ENCODE data around the gene FXYD1.
"Not testable (repeated sequence)": the region's sequence is repeated elsewhere in the genome, so short reads cannot be mapped to it uniquely, and the experiment has no call there.

FXYD1 gene

GRCh38 chr19:35144259-35144599 is 5.6 kb downstream of the FXYD1 start:
- no peak for DNase-seq

GRCh38 chr19:35144600-35145436 is 6.2 kb downstream of the FXYD1 start:
- DNase-seq, result no peak

GRCh38 chr19:35146746-35147459 is 8.3 kb downstream of the FXYD1 start:
- no peak for DNase-seq

GRCh38 chr19:35149463-35149862 is 10.8 kb downstream of the FXYD1 start:
- DNase-seq, result no peak

GRCh38 chr19:35150445-35150844 is 11.8 kb downstream of the FXYD1 start:
- DNase-seq, result no peak

- DNase-seq, result no peak
These were observed 12.8 kb downstream of the FXYD1 start for GRCh38 chr19:35151273-35152065.

- DNase-seq, result not testable (repeated sequence)
These were observed 14.5 kb downstream of the FXYD1 start for GRCh38 chr19:35153129-35153522.

GRCh38 chr19:35153701-35154524 is 15.3 kb downstream of the FXYD1 start:
- DNase-seq, result peak; percentile 73 to 74

- peak; percentile 73 to 74 for DNase-seq
These were observed 16.1 kb downstream of the FXYD1 start, which contains the start of gene FXYD5 for GRCh38 chr19:35154525-35155406. Gene FXYD5 (plus strand): TSS chr19:35154735. CDS start chr19:35155551, 816 bp downstream.

- DNase-seq, result no peak
These were observed 16.8 kb downstream of the FXYD1 start for GRCh38 chr19:35155441-35155840.

GRCh38 chr19:35155981-35156672 is 17.5 kb downstream of the FXYD1 start:
- DNase-seq, result no peak

GRCh38 chr19:35156673-35157014 is 18.0 kb downstream of the FXYD1 start:
- DNase-seq, result no peak

GRCh38 chr19:35157431-35157830 is 18.8 kb downstream of the FXYD1 start:
- no peak for DNase-seq

GRCh38 chr19:35159606-35160005 is 21.0 kb downstream of the FXYD1 start:
- no peak for DNase-seq

GRCh38 chr19:35160629-35161433 is 22.2 kb downstream of the FXYD1 start:
- no peak for DNase-seq

- no peak for DNase-seq
These were observed 22.8 kb downstream of the FXYD1 start for GRCh38 chr19:35161434-35161743.

- no peak for DNase-seq
These were observed 24.1 kb downstream of the FXYD1 start for GRCh38 chr19:35162471-35163326.

- DNase-seq, result no peak
These were observed 25.8 kb downstream of the FXYD1 start for GRCh38 chr19:35164418-35164817.
